ENCODE measurements around the gene DIAPH1.

DNA sequence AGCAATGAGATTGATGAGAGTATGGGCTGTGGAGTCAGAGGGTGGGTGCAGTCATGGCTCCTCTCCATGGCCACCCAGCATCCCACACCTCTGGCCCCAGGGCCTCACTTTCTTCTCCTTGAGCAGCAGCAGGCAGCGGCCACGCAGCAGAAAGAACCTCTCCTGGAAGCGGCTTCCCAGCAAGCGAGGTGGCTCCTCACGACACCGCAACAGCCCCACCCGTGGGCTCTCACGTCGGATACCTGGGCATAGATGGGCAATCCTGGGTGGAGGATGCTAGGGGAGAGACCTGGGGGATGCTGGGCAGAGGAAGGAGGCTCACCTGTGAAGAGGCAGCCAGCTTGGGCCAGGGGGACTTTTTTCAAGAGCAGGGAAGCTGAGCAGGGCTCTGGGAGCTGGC, 37.6 kb upstream of the DIAPH1 start:
- TF ChIP-seq, protein P1, sequence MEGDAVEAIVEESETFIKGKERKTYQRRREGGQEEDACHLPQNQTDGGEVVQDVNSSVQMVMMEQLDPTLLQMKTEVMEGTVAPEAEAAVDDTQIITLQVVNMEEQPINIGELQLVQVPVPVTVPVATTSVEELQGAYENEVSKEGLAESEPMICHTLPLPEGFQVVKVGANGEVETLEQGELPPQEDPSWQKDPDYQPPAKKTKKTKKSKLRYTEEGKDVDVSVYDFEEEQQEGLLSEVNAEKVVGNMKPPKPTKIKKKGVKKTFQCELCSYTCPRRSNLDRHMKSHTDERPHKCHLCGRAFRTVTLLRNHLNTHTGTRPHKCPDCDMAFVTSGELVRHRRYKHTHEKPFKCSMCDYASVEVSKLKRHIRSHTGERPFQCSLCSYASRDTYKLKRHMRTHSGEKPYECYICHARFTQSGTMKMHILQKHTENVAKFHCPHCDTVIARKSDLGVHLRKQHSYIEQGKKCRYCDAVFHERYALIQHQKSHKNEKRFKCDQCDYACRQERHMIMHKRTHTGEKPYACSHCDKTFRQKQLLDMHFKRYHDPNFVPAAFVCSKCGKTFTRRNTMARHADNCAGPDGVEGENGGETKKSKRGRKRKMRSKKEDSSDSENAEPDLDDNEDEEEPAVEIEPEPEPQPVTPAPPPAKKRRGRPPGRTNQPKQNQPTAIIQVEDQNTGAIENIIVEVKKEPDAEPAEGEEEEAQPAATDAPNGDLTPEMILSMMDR (conservative IDR thresholded peaks at IDR 0.05 in 1 of 2, IDR thresholded peaks at IDR 0.05 in 1 of 2; ENCODE audit: extremely low read depth in 1 of 2, insufficient read depth in 1 of 2, low read depth in 1 of 2, low read length in 2 of 2), result no peak
- TF ChIP-seq EZH2 (IDR thresholded peaks at IDR 0.05; ENCODE audit: borderline replicate concordance, low read length), result no peak

All from mammary epithelial cell (primary cell).